Measurements from ENCODE around the gene KCNMA1. TPM values are rescaled to one million over a fixed set of nuclear protein-coding genes. Genes with fewer than 3 reads are reported as not detected.

KCNMA1 gene
- polyA plus RNA-seq, 1 of the 3 experiments (the other 2 are of a cell fraction), result 107 TPM

DNA sequence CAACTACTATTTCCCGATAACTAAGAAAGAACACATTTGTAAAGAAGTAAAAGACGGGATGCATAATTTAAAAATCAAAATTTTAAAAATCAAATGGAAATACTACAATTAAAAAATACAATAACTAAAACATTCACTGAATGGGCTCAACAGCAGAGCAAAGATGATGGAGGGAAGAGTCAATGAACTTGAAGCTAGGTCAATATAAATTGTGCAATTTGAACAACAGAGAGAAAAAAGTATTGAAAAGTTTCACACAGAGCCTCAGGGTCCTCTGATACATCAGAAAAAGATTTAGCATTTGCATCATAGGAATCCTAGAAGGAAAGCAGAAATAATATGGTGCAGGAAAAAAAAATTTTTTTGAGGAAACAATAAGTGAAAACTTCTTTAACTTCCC is 581.0 kb downstream of the KCNMA1 start:
- ChIA-PET CTCF (no interaction called here), POLR2A (no interaction called here)
- WGBS (ENCODE audit: low lambda C conversion rate), result 92% methylated on average over 2 of the region's 2 CpGs
- Histone ChIP-seq H3K79me2 (ENCODE audit: insufficient read depth) (no peaks in the 10 kb centered on the region), H3K9ac (no peak overlapping the region), H2AFZ (ENCODE audit: low read depth) (no peak overlapping the region), H3K9me2 (no peaks in the 10 kb centered on the region), H3K27me3 (ENCODE audit: insufficient read depth) (no peaks in the 10 kb centered on the region), H3K9me3 (peaks cover 7% of the 10 kb centered on the region; the same call in 1 of the 2 replicates), H4K20me1 (ENCODE audit: insufficient read depth) (no peaks in the 10 kb centered on the region), H3F3A (replicated peaks; ENCODE audit: insufficient read depth) (peaks cover 8% of the 10 kb centered on the region), H3K27ac (ENCODE audit: low read depth in 2 of 2, low read length in 1 of 2) (no peak overlapping the region), H3K36me3 (replicated peaks in 1 of 2; ENCODE audit: control insufficient read depth in 1 of 2, insufficient read depth in 2 of 2, low read length in 1 of 2) (peaks cover 6 to 14% of the 10 kb centered on the region in 2 experiments), H3K4me2 (no peak overlapping the region), H3K4me1 (ENCODE audit: control insufficient read depth in 1 of 2, insufficient read depth in 2 of 2, low read depth in 1 of 2, low read length in 1 of 2) (no peaks in the 10 kb centered on the region; a peak in 1 of 4 replicates), H3K4me3 (ENCODE audit: low read depth in 2 of 2, low read length in 1 of 2) (no peak overlapping the region)
- TF ChIP-seq NFIC (IDR thresholded peaks at IDR 0.05; ENCODE audit: borderline replicate concordance) (no peak), TEAD4 (IDR thresholded peaks at IDR 0.05; ENCODE audit: borderline replicate concordance, insufficient read depth) (no peak)
- TF ChIP-seq, protein P1, sequence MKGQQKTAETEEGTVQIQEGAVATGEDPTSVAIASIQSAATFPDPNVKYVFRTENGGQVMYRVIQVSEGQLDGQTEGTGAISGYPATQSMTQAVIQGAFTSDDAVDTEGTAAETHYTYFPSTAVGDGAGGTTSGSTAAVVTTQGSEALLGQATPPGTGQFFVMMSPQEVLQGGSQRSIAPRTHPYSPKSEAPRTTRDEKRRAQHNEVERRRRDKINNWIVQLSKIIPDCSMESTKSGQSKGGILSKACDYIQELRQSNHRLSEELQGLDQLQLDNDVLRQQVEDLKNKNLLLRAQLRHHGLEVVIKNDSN (IDR thresholded peaks at IDR 0.05; ENCODE audit: borderline replicate concordance, low read depth), result no peak
- no peak for DNase-seq

DNA sequence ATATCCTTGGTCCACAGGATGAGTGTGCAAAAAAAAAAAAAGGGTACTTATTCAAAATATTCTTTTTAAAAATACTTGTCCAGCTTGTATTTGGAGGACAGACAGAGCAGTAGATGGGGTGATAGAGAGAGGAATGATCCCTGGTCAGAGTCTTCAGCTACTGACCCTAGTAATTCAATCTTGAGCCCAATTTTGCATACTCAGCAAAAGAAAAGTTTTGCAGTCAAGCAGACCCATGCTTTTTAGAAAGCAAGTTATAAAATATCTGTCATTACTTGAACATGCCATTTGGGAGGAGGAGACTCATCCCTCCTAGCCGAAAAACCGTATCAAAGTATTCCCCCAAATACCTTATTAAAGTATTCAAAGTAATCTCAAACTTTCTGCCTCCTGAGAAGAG is 585.0 kb downstream of the KCNMA1 start:
- TF ChIP-seq NRF1 (IDR thresholded peaks at IDR 0.05; ENCODE audit: low read depth, low read length) (no peak), NFIC (IDR thresholded peaks at IDR 0.05; ENCODE audit: borderline replicate concordance) (no peak), TCF12 (IDR thresholded peaks at IDR 0.05) (no peak), FOXJ3 (CRISPR knock-in tag; IDR thresholded peaks at IDR 0.05) (no peak), TAF1 (IDR thresholded peaks at IDR 0.05; ENCODE audit: borderline replicate concordance, low read depth, low read length) (no peak), FOSL2 (IDR thresholded peaks at IDR 0.05; ENCODE audit: borderline replicate concordance, low read depth) (no peak), SMC3 (IDR thresholded peaks at IDR 0.05; ENCODE audit: low read depth, low read length) (no peak)
- TF ChIP-seq, protein P2, sequence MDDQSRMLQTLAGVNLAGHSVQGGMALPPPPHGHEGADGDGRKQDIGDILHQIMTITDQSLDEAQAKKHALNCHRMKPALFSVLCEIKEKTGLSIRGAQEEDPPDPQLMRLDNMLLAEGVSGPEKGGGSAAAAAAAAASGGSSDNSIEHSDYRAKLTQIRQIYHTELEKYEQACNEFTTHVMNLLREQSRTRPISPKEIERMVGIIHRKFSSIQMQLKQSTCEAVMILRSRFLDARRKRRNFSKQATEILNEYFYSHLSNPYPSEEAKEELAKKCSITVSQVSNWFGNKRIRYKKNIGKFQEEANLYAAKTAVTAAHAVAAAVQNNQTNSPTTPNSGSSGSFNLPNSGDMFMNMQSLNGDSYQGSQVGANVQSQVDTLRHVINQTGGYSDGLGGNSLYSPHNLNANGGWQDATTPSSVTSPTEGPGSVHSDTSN (IDR thresholded peaks at IDR 0.05), result no peak
- TF ChIP-seq, protein P3, sequence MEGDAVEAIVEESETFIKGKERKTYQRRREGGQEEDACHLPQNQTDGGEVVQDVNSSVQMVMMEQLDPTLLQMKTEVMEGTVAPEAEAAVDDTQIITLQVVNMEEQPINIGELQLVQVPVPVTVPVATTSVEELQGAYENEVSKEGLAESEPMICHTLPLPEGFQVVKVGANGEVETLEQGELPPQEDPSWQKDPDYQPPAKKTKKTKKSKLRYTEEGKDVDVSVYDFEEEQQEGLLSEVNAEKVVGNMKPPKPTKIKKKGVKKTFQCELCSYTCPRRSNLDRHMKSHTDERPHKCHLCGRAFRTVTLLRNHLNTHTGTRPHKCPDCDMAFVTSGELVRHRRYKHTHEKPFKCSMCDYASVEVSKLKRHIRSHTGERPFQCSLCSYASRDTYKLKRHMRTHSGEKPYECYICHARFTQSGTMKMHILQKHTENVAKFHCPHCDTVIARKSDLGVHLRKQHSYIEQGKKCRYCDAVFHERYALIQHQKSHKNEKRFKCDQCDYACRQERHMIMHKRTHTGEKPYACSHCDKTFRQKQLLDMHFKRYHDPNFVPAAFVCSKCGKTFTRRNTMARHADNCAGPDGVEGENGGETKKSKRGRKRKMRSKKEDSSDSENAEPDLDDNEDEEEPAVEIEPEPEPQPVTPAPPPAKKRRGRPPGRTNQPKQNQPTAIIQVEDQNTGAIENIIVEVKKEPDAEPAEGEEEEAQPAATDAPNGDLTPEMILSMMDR (IDR thresholded peaks at IDR 0.05), result no peak

More for the DNA sequence above, 585.0 kb downstream of the KCNMA1 start:
- Histone ChIP-seq H3F3A (replicated peaks; ENCODE audit: insufficient read depth) (no peaks in the 10 kb centered on the region), H3K4me1 (ENCODE audit: control insufficient read depth in 1 of 2, insufficient read depth in 2 of 2, low read depth in 1 of 2, low read length in 1 of 2) (peaks cover 0 to 5% of the 10 kb centered on the region in 2 experiments; a peak in 2 of 4 replicates), H3K9me2 (no peaks in the 10 kb centered on the region), H3K9ac (no peak overlapping the region), H3K36me3 (replicated peaks in 1 of 2; ENCODE audit: control insufficient read depth in 1 of 2, insufficient read depth in 2 of 2, low read length in 1 of 2) (peaks cover 4 to 25% of the 10 kb centered on the region in 2 experiments), H3K27ac (ENCODE audit: low read depth in 2 of 2, low read length in 1 of 2) (no peak overlapping the region), H3K27me3 (ENCODE audit: insufficient read depth) (no peaks in the 10 kb centered on the region), H3K79me2 (ENCODE audit: insufficient read depth) (no peaks in the 10 kb centered on the region), H3K4me3 (ENCODE audit: low read depth in 2 of 2, low read length in 1 of 2) (no peak overlapping the region), H4K20me1 (ENCODE audit: insufficient read depth) (no peaks in the 10 kb centered on the region), H3K4me2 (no peak overlapping the region), H2AFZ (ENCODE audit: low read depth) (no peak overlapping the region), H3K9me3 (peaks cover 7% of the 10 kb centered on the region; the same call in 1 of the 2 replicates)
- whole genome bisulfite sequencing (ENCODE audit: low lambda C conversion rate), result 72% methylated on average over 2 of the region's 2 CpGs
- ChIA-PET POLR2A (interaction anchor here (0.7 kb wide), 1 partner anchor 623 kb away, joined by 4 read pairs; no protein-coding TSS in a partner anchor), CTCF (no interaction called here)
- DNase-seq, result no peak

Data from SK-N-SH (cell line).